ENCODE data around the gene BUB3. TPM values are rescaled to one million over a fixed set of nuclear protein-coding genes. Genes with fewer than 3 reads are reported as not detected.
"Not testable (repeated sequence)": the region's sequence is repeated elsewhere in the genome, so short reads cannot be mapped to it uniquely, and the experiment has no call there.

BUB3 gene
- total RNA-seq, 1 donor from 2014 or later = 93.2 TPM

GRCh38 chr10:123175389-123176387, 21.5 kb downstream of the BUB3 start:
- peaks cover 5% of the 10 kb centered on the region for H3K4me1 Mint-ChIP-seq (ENCODE audit: low read depth)
- no peak for DNase-seq (ENCODE audit: low spot score, unreplicated experiment)
- no peaks in the 10 kb centered on the region for H3K27me3 Mint-ChIP-seq
- peaks cover 17% of the 10 kb centered on the region for H3K36me3 Mint-ChIP-seq (ENCODE audit: insufficient read depth)
- TF ChIP-seq, protein P1, sequence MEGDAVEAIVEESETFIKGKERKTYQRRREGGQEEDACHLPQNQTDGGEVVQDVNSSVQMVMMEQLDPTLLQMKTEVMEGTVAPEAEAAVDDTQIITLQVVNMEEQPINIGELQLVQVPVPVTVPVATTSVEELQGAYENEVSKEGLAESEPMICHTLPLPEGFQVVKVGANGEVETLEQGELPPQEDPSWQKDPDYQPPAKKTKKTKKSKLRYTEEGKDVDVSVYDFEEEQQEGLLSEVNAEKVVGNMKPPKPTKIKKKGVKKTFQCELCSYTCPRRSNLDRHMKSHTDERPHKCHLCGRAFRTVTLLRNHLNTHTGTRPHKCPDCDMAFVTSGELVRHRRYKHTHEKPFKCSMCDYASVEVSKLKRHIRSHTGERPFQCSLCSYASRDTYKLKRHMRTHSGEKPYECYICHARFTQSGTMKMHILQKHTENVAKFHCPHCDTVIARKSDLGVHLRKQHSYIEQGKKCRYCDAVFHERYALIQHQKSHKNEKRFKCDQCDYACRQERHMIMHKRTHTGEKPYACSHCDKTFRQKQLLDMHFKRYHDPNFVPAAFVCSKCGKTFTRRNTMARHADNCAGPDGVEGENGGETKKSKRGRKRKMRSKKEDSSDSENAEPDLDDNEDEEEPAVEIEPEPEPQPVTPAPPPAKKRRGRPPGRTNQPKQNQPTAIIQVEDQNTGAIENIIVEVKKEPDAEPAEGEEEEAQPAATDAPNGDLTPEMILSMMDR (IDR thresholded peaks at IDR 0.05; ENCODE audit: unreplicated experiment) = no peak
- H3K4me3 Mint-ChIP-seq (ENCODE audit: low read depth) = no peak overlapping the region
- no peak overlapping the region for H3K27ac Mint-ChIP-seq
- H3K9me3 Mint-ChIP-seq (ENCODE audit: low read depth) = peaks cover 4% of the 10 kb centered on the region

- H3K4me1 Mint-ChIP-seq (ENCODE audit: low read depth); H3K9me3 Mint-ChIP-seq (ENCODE audit: low read depth); H3K4me3 Mint-ChIP-seq (ENCODE audit: low read depth); H3K27me3 Mint-ChIP-seq; DNase-seq (ENCODE audit: low spot score, unreplicated experiment); H3K27ac Mint-ChIP-seq: not testable (repeated sequence)
- H3K36me3 Mint-ChIP-seq (ENCODE audit: insufficient read depth) = peaks cover 19% of the 10 kb centered on the region
Measured at GRCh38 chr10:123178390-123178789, 24.2 kb downstream of the BUB3 start.

- H3K9me3 Mint-ChIP-seq (ENCODE audit: low read depth) = peaks cover 17% of the 10 kb centered on the region
- TF ChIP-seq, protein P1 (IDR thresholded peaks at IDR 0.05; ENCODE audit: unreplicated experiment) = no peak
Measured at GRCh38 chr10:123180101-123181090, 26.2 kb downstream of the BUB3 start.

GRCh38 chr10:123183724-123184123, 29.5 kb downstream of the BUB3 start:
- DNase-seq (ENCODE audit: low spot score, unreplicated experiment) = no peak
- TF ChIP-seq, protein P1 (IDR thresholded peaks at IDR 0.05; ENCODE audit: unreplicated experiment) = no peak
- Mint-ChIP-seq H3K27ac (no peak overlapping the region), H3K4me3 (ENCODE audit: low read depth) (no peak overlapping the region), H3K4me1 (ENCODE audit: low read depth) (no peaks in the 10 kb centered on the region), H3K36me3 (ENCODE audit: insufficient read depth) (peaks cover 19% of the 10 kb centered on the region), H3K9me3 (ENCODE audit: low read depth) (peaks cover 17% of the 10 kb centered on the region), H3K27me3 (no peaks in the 10 kb centered on the region)

More at GRCh38 chr10:123180101-123181090, 26.2 kb downstream of the BUB3 start:
- Mint-ChIP-seq H3K27ac (no peak overlapping the region), H3K4me3 (ENCODE audit: low read depth) (no peak overlapping the region), H3K36me3 (ENCODE audit: insufficient read depth) (peaks cover 23% of the 10 kb centered on the region), H3K4me1 (ENCODE audit: low read depth) (no peaks in the 10 kb centered on the region), H3K27me3 (no peaks in the 10 kb centered on the region)
- no peak for DNase-seq (ENCODE audit: low spot score, unreplicated experiment)

DNA sequence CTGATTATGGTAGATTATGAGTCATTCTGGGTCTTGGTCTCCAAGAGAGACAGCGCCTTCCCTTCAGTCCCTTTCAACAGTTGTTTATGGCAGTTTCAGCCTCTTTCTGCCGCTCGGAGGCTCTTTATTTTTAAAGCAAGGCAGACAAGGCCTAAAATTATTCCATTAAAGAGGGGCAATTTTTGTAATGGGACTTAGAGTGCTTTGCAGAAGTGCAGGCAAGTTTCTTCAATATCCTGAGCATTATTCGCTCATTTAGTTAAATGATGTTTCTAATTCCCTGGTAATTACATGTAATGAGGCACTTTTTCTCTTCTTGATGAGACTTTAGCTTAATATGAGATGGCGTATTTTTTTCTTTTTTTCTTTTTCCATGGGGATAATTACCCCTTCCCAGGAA, 33.6 kb downstream of the BUB3 start:
- Mint-ChIP-seq H3K9me3 (ENCODE audit: low read depth) (peaks cover 17% of the 10 kb centered on the region), H3K4me1 (ENCODE audit: low read depth) (no peaks in the 10 kb centered on the region), H3K27ac (no peak overlapping the region), H3K36me3 (ENCODE audit: insufficient read depth) (peaks cover 19% of the 10 kb centered on the region), H3K27me3 (no peaks in the 10 kb centered on the region), H3K4me3 (ENCODE audit: low read depth) (no peak overlapping the region)
- no peak for DNase-seq (ENCODE audit: low spot score, unreplicated experiment)
- TF ChIP-seq, protein P1 (IDR thresholded peaks at IDR 0.05; ENCODE audit: unreplicated experiment) = no peak

Data from progenitor cell of endocrine pancreas (in vitro differentiated cells).